Measurements from ENCODE around the gene NINJ1.

NINJ1 gene

GRCh38 chr9:93177676-93178075 is 43.6 kb upstream of the NINJ1 start:
- TF ChIP-seq, protein P1, sequence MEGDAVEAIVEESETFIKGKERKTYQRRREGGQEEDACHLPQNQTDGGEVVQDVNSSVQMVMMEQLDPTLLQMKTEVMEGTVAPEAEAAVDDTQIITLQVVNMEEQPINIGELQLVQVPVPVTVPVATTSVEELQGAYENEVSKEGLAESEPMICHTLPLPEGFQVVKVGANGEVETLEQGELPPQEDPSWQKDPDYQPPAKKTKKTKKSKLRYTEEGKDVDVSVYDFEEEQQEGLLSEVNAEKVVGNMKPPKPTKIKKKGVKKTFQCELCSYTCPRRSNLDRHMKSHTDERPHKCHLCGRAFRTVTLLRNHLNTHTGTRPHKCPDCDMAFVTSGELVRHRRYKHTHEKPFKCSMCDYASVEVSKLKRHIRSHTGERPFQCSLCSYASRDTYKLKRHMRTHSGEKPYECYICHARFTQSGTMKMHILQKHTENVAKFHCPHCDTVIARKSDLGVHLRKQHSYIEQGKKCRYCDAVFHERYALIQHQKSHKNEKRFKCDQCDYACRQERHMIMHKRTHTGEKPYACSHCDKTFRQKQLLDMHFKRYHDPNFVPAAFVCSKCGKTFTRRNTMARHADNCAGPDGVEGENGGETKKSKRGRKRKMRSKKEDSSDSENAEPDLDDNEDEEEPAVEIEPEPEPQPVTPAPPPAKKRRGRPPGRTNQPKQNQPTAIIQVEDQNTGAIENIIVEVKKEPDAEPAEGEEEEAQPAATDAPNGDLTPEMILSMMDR (IDR thresholded peaks at IDR 0.05; ENCODE audit: low read depth, low read length) = no peak
- H3K4me3 ChIP-seq (ENCODE audit: low read depth, low read length) = no peak overlapping the region

DNA sequence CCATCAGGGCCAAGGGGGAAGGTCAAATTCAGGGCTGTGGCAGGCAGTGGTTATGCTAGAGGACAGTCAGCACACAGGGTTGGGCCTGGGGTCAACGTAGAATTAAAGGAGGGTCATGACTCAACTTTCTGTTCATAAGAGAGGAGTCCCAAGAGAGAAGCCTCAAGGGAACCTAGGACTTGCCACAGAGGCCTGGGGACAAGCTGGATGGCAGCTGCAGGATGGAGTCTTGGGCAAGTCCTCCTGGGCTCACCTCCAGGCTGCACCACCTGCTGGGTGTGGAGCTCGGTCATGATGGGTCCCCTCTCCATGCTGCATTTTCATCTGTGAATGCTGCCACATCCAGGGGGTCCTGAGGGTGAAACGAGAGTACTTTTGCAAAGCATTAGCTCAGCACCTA is 40.9 kb upstream of the NINJ1 start:
- H3K4me3 ChIP-seq (ENCODE audit: low read depth, low read length) = no peak overlapping the region
- TF ChIP-seq, protein P1 (IDR thresholded peaks at IDR 0.05; ENCODE audit: low read depth, low read length) = no peak

DNA sequence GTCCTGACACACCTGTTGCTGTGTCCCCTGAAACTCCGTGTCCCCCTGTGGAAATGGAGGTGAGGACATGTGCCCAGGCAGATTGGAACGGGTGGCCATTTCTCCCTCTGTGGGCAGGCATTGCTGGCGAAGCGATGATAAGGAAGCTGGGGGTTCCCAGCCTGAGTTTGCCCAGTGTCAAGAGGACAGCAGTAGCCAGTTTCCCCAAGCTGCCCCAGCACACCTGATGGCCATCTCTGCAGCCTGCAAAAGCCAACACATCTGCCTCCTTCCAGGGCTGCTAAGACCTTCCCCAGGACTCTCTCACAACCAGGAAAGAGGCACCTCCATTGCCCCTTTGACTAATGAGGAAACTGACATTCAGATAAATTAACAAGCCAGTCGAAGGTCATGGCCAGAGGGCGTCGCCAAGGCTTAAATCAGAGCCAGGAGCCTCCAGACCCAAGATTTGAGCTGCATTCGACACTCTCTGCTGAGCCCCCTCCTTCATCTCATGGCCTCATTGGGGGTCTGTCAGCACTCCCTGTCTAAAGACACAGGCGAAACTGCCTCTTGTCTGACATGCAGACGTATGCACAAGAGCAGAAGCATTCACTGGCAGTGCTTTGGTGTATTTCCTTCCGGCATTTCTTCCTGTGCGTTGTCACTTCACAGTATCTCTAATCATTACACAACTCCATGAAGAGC is 39.5 kb upstream of the NINJ1 start:
- TF ChIP-seq, protein P1 (IDR thresholded peaks at IDR 0.05; ENCODE audit: low read depth, low read length) = no peak
- H3K4me3 ChIP-seq (ENCODE audit: low read depth, low read length) = no peak overlapping the region

- TF ChIP-seq, protein P1 (IDR thresholded peaks at IDR 0.05; ENCODE audit: low read depth, low read length) = no peak
- H3K4me3 ChIP-seq (ENCODE audit: low read depth, low read length) = no peak overlapping the region
Measured at GRCh38 chr9:93172666-93173364, 38.8 kb upstream of the NINJ1 start.

GRCh38 chr9:93171261-93171990 is 37.4 kb upstream of the NINJ1 start:
- TF ChIP-seq, protein P1 (IDR thresholded peaks at IDR 0.05; ENCODE audit: low read depth, low read length) = no peak
- H3K4me3 ChIP-seq (ENCODE audit: low read depth, low read length) = no peak overlapping the region

- TF ChIP-seq, protein P1 (IDR thresholded peaks at IDR 0.05; ENCODE audit: low read depth, low read length) = no peak
- no peak overlapping the region for H3K4me3 ChIP-seq (ENCODE audit: low read depth, low read length)
Measured at GRCh38 chr9:93170571-93170970, 36.5 kb upstream of the NINJ1 start.

GRCh38 chr9:93169444-93169843 is 35.4 kb upstream of the NINJ1 start:
- H3K4me3 ChIP-seq (ENCODE audit: low read depth, low read length) = no peak overlapping the region

More at GRCh38 chr9:93169444-93169843, 35.4 kb upstream of the NINJ1 start:
- TF ChIP-seq, protein P1 (IDR thresholded peaks at IDR 0.05; ENCODE audit: low read depth, low read length) = no peak
